Muscle of back (tissue), 13 donors: Measurements from ENCODE around the gene BTC. TPM values are rescaled to one million over a fixed set of nuclear protein-coding genes. Genes with fewer than 3 reads are reported as not detected.
"Not testable (repeated sequence)": the region's sequence is repeated elsewhere in the genome, so short reads cannot be mapped to it uniquely, and the experiment has no call there.

Experiments
- DNase-seq, 3 donors: peaks; one replicate each; pipeline versions ENCODE4 v3.0.0 to v3.0.0-alpha.2; 2013
- long read RNA-seq, 9 donors: transcript quantifications; one replicate each; lab custom pipeline, GENCODE V29; 2026
- polyA plus RNA-seq, 10 donors: library from polyadenylated mRNA; unstranded; fragments of 120-200 nt; gene quantifications; one replicate each; pipeline ENCODE4 v1.2.1, GENCODE V29; 2013; ENCODE audit not compliant: insufficient read length in 10 of 10

Gene BTC, protein sequence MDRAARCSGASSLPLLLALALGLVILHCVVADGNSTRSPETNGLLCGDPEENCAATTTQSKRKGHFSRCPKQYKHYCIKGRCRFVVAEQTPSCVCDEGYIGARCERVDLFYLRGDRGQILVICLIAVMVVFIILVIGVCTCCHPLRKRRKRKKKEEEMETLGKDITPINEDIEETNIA
- 1 to 10 TPM; 2.3 to 4.9 (median 3.2) TPM for polyA plus RNA-seq
- long read RNA-seq, donor 1, partial matches to known transcripts = 0 of 1 reads
- long read RNA-seq, donor 1, other reads (novel, unspliced or antisense) = 0 of 1 reads
- long read RNA-seq, donor 2 = 0 reads
- long read RNA-seq, donor 3 = 0 reads
- long read RNA-seq, donor 4, partial matches to known transcripts = 0 of 1 reads
- long read RNA-seq, donor 4, other reads (novel, unspliced or antisense) = 0 of 1 reads
- long read RNA-seq, donor 5, partial matches to known transcripts = 0 of 1 reads
- long read RNA-seq, donor 5, other reads (novel, unspliced or antisense) = 0 of 1 reads
- long read RNA-seq, donor 6, partial matches to known transcripts = 0 of 2 reads
- long read RNA-seq, donor 6, other reads (novel, unspliced or antisense) = 0 of 2 reads
- long read RNA-seq, donor 7 = 0 reads
- long read RNA-seq, donor 8 = 0 reads
- long read RNA-seq, donor 9 = 0 reads

DNA sequence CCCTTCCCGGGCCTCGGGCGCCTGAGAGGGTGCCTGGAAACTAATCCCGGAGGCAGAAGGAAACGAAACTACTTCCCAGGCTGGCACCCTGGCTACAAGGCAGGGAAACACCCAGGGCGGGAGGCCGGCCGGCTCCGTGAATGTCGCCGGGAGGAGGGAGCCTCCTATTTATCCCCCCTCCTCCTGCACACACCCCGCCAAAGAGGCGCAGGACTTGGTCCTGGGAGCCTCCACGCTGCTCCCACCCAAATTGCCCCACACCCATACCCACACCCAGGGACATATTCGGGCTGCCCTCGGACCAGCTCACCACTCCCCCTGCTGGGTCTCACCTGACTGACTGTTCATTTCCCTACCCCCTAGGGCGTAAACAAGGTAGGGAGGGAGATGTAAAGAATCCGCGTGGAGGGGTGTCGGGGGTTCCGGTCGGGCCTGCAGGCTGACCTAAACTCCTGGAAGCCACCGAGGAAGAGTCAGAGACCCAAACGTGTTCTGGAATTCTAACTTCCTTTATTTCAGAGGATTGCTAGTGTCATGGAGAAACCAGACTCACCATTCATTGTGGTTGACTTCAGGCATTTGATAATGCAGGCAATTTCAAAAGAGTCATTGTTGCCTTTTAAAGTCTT, at the start of gene BTC:
Gene BTC, minus strand, starts transcription at position 142 of the 629 bp plus-strand sequence. CDS start 198 bp downstream, outside the sequence.
- peak; percentile 8 to 58 (median 14) for DNase-seq

DNA sequence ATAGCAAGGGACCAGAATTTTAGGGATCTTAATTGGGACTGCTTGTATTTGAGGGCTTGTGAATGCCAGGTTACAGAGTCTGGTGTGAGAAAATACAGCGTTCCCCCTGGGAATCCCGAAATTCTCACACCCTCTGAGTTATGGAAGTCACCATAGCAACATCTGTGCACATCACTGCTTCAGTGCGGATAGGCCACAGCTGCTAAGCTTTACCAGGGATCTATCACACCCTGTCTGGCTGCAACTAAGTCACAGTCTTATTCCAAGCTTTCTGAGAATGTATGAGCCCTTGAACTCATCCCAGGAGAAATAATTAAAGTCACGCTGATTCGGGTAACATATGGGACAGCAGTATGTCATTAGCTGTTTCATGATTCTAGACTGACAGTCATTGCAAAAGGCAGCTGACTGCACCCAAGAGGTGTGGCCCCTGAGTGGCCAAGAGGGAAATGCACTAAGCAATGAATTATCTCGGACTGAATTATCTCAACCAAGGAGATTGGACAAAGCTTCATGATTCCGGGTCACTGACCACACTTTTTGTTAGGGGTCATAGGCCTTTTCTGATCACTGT, 46.7 kb upstream of the BTC start:
- DNase-seq = peak; percentile 7 to 51 (median 12)

DNA sequence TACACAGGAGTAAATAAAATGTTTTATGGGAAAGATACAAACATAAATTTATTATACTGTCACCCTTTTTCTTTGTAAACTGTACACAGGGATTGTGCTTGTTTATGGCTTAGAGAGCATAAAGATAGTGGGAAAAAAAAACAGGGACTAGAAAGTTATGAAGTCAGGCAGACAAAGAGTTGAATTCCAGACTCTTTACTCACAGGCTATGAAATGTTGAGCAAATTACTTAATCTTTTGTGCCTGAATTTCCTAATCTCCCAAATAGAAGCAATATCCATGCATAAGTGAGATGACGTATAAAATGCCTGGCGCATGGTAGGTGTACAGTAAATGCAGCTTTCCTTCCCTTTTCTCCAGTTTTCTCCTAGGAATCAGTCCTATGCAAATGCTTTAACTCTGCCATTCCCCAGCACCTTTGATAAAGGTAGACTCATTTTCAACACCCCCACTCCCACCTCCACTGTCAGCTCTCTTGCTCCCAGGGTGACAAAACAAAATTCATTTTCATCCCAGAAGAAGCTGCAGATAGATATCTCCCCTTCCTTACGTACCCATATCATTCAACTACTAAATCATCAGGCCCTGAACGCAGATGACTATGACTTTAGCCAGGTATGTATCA, 44.5 kb upstream of the BTC start:
- peak in 1 of 3 donors; percentile 1 for DNase-seq

DNA sequence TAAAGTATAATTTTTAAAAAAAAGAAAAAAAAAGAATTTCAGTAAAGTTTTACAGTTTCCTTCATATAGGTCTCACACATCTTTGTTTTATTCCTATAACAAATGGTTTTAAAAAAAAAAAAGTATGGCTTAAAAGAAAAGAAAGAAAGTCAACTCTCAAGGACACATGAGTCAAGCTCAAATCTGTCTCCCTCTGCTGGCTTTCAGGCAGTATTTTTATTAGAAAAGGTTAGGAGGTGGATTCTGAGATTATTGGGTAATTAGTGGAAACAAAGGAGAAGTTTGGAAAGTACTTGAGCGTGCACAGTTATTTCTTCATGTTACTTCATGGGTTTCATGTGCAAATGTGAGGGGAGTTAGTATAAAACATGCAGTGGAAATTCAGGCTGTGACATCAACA, 36.6 kb upstream of the BTC start:
- no peak for DNase-seq

DNA sequence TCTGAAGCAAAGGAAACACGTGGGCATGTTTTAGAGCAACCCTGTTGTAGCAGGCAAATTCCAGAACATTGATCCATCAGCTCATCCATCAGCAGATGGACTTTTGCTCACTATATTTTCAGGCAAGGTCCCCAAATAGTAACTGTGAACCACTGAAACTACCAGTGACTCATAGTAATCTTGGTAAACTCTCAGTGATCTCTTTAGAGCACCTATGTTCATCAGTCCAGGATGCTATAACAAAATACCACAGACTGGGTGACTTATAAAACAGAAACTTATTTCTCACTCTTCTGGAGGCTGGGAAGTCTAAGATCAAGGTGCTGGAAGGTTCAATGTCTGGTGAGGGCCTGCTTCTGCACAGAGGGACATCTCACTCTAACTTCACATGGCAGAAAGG, 28.9 kb upstream of the BTC start:
- no peak for DNase-seq

DNA sequence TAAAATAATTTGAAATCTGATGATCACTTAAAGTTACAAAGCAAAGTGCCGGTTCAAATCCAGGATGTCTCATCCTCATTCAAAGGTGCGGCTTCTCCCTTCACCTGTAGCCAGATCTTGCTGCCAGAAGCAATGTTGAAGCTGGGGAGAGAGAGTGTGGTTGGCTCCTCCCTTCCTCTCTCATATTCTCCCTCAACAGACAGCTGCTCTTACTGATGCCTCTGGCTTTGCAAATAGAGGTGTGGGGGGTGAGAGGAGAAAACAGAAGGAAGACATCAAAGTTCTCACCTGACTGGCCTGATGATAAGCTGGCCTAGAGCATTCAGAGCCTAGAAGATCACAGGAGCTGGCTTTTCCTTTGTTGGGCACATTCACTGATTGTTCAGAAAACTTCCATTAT, 28.3 kb upstream of the BTC start:
- no peak for DNase-seq

DNA sequence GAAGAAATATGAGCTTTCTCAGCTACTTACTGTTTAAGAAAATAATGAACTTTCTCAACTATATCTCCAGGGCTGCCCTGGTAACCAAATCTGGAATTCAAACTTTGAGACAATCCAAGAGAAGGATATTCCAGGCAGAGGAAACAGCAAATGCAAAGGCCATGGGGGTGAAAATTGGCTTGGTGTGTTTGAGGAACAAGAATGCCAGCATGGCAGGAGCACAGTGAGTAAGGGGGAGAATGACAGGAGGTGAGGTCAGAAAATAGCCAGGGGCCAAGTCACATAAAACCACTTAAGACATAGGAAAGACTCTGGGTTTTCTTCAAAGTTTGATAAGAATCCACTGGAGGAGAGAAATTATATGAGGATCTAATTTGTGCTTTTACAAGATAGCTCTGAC, 27.2 kb upstream of the BTC start:
- DNase-seq = no peak

DNA sequence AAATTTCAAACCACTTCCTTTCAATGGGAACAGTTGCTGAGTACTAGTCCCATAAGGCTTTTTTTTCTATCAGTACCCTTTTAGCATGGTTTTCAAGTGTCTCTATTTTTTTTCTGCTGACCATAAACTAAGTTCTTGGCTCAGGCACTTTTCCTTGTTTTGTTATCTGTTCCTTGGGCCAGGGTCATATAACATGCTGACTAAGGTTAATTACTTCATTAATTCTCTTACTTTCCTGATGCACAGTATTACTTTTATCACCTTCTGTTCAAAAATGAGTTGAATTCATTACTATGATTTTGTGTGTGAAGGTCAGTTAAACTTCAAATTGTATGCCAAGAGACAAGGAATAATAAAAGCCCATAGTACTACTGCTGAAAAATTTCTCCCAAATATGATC, 19.7 kb upstream of the BTC start:
- no peak for DNase-seq

DNA sequence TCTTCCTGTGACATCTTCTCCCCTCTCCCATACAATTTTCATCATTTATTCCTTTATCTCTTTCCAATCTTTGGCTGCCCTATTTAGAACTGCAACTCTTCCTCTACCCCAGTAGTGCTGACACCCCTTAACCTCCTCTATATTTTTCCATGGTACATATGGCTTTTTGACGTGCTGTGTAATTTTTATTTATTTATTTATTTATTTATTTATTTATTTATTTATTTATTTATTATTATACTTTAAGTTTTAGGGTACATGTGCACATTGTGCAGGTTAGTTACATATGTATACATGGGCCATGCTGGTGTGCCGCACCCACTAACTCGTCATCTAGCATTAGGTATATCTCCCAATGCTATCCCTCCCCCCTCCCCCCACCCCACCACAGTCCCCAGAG, 17.7 kb upstream of the BTC start:
- DNase-seq = not testable (repeated sequence)

DNA sequence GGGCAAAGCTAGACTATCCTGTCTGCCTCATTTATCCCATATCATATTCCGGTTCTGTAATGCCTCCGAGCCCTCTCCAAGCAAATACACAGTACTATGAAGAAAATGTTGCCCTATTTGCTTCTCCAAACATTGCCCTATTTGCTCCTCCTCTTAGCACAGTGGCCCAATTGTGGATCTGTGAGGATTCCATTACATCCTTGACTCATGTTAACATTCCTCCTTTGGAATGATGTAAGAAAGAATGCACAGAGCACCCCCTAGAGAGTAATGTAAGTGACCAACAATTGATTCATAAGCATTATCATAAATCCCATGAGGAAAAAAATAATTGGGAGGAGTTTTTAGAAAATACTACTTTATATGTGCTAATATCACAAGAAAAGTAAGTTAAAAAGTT, 11.3 kb upstream of the BTC start:
- DNase-seq = peak in 1 of 3 donors; percentile 38

DNA sequence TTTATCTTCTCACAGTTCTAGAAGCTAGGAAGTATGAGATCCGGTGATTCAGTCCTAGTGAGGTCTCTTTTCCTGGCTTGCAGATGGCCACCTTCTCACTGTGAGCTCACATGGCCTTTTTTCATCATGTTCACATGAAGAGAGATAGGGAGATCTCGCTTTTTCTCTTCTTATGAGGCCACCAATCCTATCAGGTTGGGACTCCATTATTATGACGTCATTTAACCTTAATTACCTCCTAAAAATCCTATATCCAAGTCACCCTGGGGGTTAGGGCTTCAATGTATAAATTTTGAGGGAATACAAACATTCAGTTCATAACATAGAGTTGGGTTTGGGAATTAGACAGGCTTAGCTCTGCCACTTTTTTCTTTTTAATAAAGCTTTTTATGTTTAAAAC, 6.0 kb upstream of the BTC start:
- DNase-seq = no peak

DNA sequence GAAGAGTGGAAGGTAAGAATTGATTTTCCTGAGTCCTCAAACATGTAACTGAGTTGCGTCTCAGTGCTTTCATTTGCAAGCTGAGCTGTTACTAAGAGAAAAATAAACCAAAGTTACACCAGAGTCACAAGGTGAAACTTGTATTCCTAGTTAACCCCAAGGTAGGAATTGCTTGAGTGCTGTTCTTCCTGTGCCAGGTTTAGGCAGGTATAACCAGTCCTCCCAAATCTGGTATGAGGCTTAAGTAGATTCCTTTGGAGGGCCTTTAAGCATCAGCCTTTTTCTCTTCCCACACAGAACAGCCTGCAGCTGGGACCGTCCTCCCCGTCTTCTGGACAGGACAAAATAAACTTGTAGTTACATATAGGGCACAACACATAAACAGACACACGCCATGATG, 2.3 kb upstream of the BTC start:
- DNase-seq = no peak

DNA sequence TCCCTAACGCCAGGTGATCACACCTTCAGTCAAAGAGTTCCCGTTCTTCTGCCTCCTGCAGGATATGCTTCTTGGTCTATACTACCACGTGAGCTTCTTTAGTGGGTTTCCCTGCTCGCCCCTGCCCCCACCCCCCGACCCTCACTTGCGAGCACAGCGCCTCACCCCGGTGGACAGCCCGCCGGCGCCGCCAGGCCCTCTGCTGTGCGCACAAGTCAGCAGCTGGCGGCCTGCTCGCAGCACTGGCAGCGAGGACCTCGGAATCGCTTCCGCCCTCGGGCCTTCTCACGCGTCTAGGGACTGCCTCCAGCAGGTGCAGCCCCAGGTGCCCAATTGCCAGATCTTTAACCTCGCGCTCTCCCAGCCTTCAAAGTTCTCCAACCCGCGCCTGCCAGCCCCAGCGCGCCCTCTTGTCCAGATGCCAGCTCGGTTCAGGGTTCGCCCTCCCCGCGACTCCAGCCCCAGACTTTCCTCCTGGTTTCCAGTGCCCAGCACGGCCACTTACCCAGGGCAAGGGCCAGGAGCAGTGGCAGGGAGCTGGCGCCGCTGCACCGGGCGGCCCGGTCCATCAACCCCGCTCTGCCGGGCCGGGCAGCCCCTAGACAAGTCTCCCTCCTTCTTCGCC, 454 bp downstream of the BTC start:
- peak in 2 of 3 donors; percentile 31 to 66 for DNase-seq

DNA sequence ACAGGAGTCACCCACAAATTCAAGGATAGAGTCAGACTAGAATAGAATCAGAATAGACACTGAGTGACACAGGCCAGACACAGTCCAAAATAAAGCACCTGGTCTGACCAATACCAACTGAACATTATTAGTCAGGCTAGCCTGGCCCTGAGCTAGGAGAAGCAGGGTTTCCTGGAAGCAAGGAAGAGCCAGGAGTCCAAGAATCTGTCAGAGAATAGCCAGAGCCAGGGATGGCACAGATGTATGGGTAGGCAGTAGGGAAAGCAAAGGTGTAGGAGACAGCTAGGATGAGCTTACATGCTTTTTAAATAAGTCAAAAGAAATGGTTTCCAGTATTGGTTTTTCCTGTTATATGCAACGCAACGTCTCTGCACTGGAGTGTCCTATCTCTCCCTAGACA, 3.7 kb downstream of the BTC start:
- DNase-seq = no peak

DNA sequence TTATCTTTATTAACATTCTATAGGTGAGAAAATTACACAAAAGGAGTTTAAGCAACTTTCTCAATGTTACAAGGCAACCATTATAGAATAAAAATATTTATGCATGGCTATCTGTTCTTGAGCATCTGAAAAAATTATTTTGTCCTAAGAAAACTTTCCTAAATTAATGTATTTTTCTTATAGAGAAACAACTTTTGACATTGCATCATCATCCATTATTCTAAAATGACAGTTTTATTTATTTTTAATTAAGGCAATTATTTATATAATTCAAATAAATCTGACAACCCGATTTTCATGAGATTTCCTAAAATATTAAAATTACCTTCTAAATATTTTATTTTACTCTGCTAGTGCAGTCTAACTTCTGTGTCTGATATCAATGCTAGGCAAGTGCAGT, 4.8 kb downstream of the BTC start:
- DNase-seq = no peak

DNA sequence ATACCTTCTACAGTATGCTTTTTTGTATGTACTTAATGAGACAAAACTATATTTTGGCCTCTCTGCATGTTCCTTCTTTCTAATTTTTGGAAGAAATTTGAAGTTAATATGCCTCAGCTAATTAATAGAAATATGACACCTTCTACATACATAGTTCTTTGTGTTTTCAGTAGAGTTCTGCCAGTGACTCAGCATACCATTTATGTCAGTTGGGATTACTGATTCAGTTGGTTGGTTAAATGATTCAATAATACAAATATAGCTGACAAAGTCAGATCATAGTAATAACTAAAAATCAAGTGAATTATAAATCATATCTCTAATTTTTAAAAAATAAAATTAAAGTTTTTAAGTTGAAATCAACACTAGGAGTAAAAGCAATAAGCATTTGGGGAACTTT, 16.8 kb downstream of the BTC start:
- DNase-seq = no peak

DNA sequence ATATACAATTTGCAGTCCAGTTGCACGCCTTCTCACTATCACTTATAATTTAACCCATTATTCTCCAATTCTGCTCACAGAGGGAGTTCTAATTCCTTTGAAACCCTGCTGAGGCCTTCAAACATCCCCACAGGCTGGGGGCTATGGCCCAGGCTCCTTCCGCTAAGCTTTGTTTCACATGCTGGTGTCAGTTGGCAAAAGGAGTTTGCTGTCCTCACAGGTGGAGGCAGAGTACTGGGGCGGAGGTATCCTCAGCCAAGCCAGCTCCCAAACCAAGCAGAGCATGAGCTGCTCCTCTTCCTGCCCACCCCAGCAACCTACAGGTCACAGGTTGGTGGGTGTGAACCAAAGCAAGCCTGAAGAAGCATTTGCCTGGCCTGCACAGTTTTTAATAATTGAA, 21.5 kb downstream of the BTC start:
- DNase-seq = no peak

DNA sequence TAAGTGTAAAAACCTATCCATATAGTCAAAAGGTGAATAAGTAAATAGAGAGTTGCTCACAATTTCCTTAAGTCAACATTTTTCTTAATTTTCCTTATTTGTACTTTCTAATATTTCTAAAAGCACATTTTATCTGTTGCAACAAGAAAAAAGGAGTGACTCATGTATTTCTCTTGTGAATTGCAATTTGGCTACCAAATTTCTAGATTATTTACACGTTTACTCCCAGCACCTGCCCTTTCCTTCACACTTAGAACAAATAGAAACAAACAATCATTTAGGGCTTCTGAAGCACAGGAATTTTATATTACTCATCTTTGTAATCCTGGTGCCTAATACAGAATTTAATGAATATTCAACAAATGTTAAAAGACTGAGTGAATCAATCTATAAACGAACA, 22.2 kb downstream of the BTC start:
- DNase-seq = no peak

DNA sequence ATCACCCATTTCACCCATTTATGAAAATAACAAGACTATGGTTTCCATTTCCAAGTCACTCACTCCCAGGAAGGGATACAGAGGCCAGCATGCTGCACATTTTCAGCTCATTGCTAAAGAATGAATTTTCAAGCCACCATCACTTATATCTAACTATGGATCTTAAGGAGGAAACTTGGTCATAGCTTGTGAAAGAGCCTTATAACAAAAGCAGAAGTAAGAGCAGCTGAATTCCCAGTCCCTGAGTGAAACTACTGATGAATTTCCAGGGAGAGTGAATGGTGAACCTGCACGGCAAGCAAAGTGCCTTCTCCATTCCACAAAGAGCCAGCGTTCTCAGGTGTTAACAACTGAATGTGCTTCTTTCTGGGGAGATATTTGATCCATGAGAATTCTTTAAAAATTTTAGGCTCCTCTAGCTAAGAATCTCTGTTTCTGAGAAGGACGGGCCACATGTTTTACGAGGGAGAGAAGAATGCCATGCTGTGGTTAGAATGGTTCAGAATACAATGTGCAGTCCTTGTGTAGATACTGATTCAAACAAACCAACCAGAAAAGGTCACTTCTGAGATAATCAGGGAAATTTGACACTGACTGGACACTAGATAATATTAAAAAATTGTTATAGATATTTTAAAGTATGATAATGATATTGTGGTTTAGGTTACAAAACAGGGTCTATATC, 24.0 kb downstream of the BTC start:
- no peak for DNase-seq

DNA sequence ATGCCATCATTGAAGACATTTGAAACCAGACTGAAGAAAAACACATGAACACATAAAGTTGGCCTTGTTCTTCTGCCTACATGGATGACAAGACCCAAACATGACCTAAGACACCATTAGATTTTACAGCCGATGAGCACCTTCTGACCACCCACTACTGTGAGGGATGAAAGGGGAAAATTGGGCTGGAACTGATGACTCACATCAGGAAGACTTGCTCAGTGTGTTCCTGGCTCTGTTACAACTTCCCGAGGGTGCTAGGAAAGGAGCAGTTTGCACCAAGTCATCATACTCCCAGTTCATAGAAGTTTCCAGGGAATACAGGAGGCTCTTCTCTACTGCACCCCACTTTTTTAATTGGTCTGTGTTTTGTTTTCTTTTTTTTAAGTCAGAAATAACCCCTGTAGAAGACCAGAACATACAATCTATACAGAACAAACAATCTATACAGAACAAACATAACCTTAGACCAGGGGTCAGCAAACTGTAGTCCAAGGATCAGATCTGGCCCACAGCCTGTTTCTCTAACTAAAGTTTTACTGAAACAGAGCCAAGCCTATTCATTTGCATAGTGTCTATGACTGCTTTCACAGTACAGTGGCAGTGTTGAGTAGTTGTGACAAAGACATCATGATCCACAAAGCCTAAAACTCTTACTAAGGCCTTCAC, 25.3 kb downstream of the BTC start:
- no peak for DNase-seq

DNA sequence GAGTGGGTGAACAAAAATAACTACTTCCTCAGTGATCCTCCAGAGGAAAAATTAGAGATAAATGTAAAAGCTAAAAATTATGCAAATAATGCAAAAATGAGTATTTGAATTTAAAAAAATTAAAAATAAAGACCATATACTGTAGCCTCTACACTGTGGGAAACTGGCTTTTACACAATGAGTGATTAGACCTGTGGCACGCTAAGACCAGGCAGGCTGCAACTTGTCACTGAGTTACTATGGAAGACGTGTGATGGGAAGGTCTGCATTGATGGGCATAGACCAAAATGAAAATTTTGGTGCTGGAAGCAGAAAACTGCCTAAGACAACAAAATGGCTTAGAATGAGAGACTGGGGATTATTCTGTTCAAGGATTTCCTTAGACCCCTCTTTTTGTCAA, 30.2 kb downstream of the BTC start:
- DNase-seq = no peak
